ENCODE measurements around the gene BMPR1A. TPM values are rescaled to one million over a fixed set of nuclear protein-coding genes. Genes with fewer than 3 reads are reported as not detected.
A peak's percentile ranks its signal among the peaks of the same experiment; 100 is the strongest.

The BMPR1A gene
- total RNA-seq, 1 donor from 2014 or later = 11.8 TPM

GRCh38 chr10:86759073-86759672 is 2.8 kb downstream of the BMPR1A start:
- Mint-ChIP-seq H3K36me3 (ENCODE audit: low read depth) (peaks cover 2% of the 10 kb centered on the region), H3K9me3 (no peaks in the 10 kb centered on the region), H3K4me3 (peak overlapping the region; percentile 21), H3K27ac (no peak overlapping the region), H3K27me3 (peaks cover 26% of the 10 kb centered on the region), H3K4me1 (peaks cover 30% of the 10 kb centered on the region)
- ChIA-PET CTCF (no interaction called here), POLR2A (no interaction called here)
- DNase-seq = no peak
- TF ChIP-seq CTCF (IDR thresholded peaks at IDR 0.05) = no peak
- no peak for ATAC-seq (ENCODE audit: low read depth)
- intact Hi-C loops (cut with micrococcal nuclease) = loop anchor here (5.0 kb wide), 1 partner anchor 347 kb away; no protein-coding TSS in a partner anchor

GRCh38 chr10:86763404-86763803 is 7.0 kb downstream of the BMPR1A start:
- Mint-ChIP-seq H3K4me3 (no peak overlapping the region), H3K27me3 (peaks cover 23% of the 10 kb centered on the region), H3K9me3 (no peaks in the 10 kb centered on the region), H3K36me3 (ENCODE audit: low read depth) (no peaks in the 10 kb centered on the region), H3K4me1 (peaks cover 12% of the 10 kb centered on the region), H3K27ac (no peak overlapping the region)
- no peak for TF ChIP-seq CTCF (IDR thresholded peaks at IDR 0.05)
- POLR2A ChIA-PET = no interaction called here
- DNase-seq (no peak), ATAC-seq (ENCODE audit: low read depth) (no peak)
- intact Hi-C loops (cut with micrococcal nuclease) = no loop called here
- CTCF ChIA-PET = no interaction called here

- no peak for ATAC-seq (ENCODE audit: low read depth)
- TF ChIP-seq CTCF (IDR thresholded peaks at IDR 0.05) = no peak
- H3K4me3 Mint-ChIP-seq = no peak overlapping the region
- intact Hi-C loops (cut with micrococcal nuclease) = no loop called here
- DNase-seq = no peak
- peaks cover 16% of the 10 kb centered on the region for H3K27me3 Mint-ChIP-seq
- H3K36me3 Mint-ChIP-seq (ENCODE audit: low read depth) = no peaks in the 10 kb centered on the region
- ChIA-PET CTCF (no interaction called here), POLR2A (no interaction called here)
- H3K4me1 Mint-ChIP-seq = no peaks in the 10 kb centered on the region
- H3K9me3 Mint-ChIP-seq = no peaks in the 10 kb centered on the region
- H3K27ac Mint-ChIP-seq = no peak overlapping the region
These were observed 9.1 kb downstream of the BMPR1A start for GRCh38 chr10:86765548-86765947.

GRCh38 chr10:86768412-86769062 is 12.1 kb downstream of the BMPR1A start:
- ChIA-PET CTCF (no interaction called here), POLR2A (no interaction called here)
- Mint-ChIP-seq H3K9me3 (no peaks in the 10 kb centered on the region), H3K36me3 (ENCODE audit: low read depth) (no peaks in the 10 kb centered on the region), H3K4me1 (no peaks in the 10 kb centered on the region), H3K27ac (no peak overlapping the region), H3K27me3 (peaks cover 5% of the 10 kb centered on the region), H3K4me3 (no peak overlapping the region)
- no peak for ATAC-seq (ENCODE audit: low read depth)
- TF ChIP-seq CTCF (IDR thresholded peaks at IDR 0.05) = no peak
- intact Hi-C loops (cut with micrococcal nuclease) = no loop called here
- DNase-seq = no peak

- ChIA-PET POLR2A (interaction anchor here (1.1 kb wide), 1 partner anchor 12 kb away, joined by 7 read pairs; no protein-coding TSS in a partner anchor), CTCF (no interaction called here)
- intact Hi-C loops (cut with micrococcal nuclease) = no loop called here
- no peak for TF ChIP-seq CTCF (IDR thresholded peaks at IDR 0.05)
- Mint-ChIP-seq H3K27ac (no peak overlapping the region), H3K4me3 (no peak overlapping the region), H3K36me3 (ENCODE audit: low read depth) (no peaks in the 10 kb centered on the region), H3K27me3 (peaks cover 5% of the 10 kb centered on the region), H3K9me3 (no peaks in the 10 kb centered on the region), H3K4me1 (no peaks in the 10 kb centered on the region)
- ATAC-seq (ENCODE audit: low read depth) = no peak
- no peak for DNase-seq
These were observed 13.6 kb downstream of the BMPR1A start for GRCh38 chr10:86769991-86770390.

Data from activated B cell treated with CpG ODN at 0.5 μM for 24 hours (primary cell).